Stimulated activated CD4-positive, alpha-beta T cell treated with anti-CD3 and anti-CD28 coated beads, Interleukin-12 subunit alpha, Interleukin-12 subunit beta, amount 100 ng/mL, for 48 hours (primary cell): ENCODE data around the gene UBAC2.
A peak's percentile ranks its signal among the peaks of the same experiment; 100 is the strongest.
"Not testable (repeated sequence)": the region's sequence is repeated elsewhere in the genome, so short reads cannot be mapped to it uniquely, and the experiment has no call there.

Source experiments
- DNase-seq, 3 donors: peaks; one replicate each; pipeline ENCODE4 v3.0.0-alpha.2; 2020; ENCODE audit warnings: low read depth in 2 of 3, low spot score in 1 of 3

The UBAC2 gene

DNA sequence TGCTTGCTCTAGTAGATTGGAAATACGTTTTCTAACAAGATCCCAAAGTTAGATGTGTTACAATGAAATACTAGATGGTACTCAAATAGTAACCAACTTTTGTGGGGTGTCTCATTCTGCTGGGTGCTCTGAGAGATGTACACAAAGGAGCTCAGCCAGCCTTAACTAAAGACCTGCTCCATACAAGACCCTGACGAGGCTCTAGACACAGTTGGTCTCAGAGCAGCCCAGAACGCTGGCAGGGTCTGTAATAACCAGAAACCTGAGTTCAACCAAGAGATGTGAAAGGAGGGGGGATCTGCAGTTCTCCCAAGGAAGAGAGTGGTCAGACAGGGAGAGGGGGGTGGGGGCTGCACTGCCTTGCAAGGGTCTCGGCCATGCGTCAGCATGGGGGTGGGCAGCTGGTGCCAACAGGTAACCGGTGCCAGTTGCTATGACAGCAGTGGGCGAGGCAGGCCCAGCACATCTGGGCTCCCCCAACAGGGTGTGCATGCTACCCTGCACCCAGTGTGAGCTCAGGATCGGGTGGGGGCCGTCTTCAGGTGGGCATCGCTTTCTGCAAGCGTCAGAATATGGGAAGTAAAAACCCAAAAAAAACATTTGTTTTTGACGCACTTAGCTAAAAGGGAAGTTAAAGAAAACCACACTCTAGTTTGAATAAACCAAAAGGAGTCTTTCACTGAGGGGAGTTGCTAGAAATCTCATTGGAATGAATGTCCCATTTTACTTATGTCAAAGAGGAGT lies 174.5 kb downstream of the UBAC2 start:
- DNase-seq = no peak

GRCh38 chr13:99375738-99376080 lies 175.1 kb downstream of the UBAC2 start:
- no peak for DNase-seq

DNA sequence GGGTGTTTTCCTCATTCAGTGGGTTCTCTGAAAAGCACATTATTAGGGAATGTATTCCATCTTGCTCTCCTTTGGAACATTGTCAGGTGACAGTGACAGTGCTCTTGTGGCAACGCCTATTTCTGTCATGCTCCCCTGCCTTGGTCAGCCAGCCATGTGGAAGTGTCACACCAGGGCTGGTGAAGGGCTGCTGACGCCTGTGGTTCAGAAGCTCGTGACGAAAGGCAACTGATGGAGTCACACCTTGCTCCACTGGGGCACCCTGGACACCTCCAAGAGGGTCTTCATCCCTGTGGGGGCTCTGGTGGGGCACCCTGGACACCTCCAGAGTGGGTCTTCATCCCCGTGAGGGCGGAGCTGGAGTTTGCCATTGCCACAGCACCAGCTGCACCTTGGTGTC lies 175.5 kb downstream of the UBAC2 start:
- no peak for DNase-seq

GRCh38 chr13:99376924-99377323 lies 176.3 kb downstream of the UBAC2 start:
- no peak for DNase-seq

GRCh38 chr13:99377641-99378040 lies 177.0 kb downstream of the UBAC2 start:
- DNase-seq = no peak

- no peak for DNase-seq
Observed at GRCh38 chr13:99378985-99379733, 178.5 kb downstream of the UBAC2 start.

DNA sequence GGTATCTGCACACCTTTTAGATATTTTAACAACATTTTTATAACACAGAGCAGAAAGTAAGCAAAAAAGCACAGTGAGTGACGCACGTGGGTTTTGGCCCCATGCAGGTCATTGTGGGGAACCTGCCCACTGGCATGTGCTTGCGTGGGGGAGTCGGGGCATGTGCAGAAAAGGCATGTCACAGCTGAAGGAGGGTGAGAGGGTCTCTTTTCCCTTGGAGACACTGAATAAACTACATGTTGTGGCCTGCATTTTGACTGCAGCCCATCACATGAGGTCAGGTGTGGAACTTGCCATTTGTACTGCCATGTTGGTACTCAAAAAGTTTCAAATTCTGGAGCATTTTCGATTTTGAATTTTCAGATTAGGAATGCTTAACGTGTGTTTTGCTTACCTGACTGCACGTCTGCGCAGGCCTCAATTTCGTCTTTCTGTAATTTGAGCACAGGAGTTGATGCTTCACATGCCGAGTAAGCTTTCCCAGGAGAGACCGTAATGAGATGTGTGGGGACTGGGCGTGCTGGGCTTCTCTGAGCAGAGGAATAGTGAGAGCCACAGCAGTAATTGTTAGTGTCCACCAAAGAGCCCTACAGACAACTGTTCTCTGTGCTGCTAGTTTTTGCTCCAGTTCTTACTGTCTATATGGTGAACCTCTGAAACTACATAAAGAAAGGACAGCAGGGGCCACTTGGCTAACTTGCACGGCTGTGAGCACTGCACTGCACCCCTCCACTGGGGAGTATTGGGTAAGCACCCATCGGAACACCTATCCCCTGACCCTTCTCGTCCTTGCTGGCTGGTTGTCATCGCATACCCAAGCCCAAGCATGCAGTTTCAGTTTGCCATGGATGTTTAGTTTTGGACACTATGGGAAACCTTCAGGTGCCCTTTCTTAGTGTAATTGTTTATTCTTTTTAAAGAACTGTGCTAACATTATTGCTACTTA lies 179.5 kb downstream of the UBAC2 start:
- DNase-seq = no peak

DNA sequence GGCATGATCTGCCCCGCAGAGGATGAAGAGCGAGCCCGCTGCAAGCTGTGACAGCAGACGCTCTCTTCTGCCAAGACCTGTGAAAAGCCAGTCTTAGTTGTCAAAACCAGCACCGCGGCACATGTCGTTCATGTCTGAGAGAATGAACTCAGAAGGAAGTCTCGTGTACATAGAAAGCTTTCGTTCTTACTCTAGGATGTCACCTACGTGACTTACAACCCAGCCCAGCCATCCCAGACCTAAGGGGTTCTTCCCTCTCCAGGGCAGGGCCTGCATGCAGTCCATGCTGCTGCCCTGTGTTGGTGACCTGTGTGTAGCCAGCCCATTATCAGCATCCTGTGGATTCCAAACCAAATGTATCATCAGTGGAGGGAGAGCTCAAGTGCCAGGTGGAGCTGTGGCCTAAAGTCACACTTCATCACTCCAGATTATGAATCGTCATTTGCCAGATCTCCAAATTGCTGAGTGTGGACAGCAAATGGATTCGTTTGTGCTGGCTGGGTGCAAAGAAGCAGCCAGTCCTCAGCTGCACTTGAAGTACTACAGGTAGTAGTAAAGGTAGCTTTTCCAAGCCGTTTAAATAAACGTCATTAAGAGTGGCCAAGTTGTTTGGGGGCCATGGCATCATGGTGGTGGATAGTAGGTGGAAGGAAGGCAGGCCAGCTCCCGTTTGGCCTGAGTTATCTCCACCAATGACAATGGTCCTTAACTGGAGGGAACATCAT lies 180.4 kb downstream of the UBAC2 start:
- DNase-seq = peak in 2 of 3 donors; percentile 53 to 61

DNA sequence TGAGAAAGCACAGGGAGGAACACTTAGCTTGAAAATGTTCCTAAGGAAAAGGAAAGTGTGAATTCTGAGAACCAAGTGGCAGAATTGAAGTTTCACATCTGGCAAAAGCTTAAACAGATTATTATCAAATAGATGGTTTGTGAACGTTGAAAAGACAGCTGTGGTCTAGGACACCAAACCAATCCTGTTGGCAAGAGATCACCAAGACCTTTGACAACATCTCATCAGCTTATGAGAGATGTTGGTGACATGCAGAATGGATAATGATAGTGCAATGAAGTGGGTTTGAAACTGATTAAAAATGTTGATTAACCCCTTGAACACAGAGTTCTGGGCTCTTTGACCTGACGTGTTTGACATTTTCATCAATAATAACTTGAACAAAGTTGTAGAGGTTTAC lies 181.1 kb downstream of the UBAC2 start:
- no peak for DNase-seq

GRCh38 chr13:99382428-99383133 lies 181.9 kb downstream of the UBAC2 start:
- no peak for DNase-seq

DNA sequence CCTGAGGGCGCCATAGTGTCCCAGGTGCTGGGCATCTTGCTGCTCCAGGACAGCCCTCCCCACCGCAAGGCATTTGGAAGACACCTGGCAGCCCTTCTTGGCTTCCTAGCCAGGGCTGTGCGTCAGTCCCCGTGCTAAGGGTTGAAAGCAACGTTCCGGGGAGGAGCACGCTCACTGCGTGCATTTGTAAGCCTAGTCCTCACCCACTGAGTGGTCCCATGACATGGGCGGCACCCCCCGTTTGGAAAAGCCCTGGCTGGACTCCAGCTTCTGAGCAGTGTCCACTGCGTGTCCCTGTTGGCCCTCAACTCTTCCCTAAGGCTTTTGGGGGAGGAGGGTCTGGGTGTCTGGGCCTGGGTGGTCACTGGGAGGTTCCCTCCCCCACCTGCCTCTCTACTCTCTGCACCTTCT lies 182.9 kb downstream of the UBAC2 start:
- no peak for DNase-seq

DNA sequence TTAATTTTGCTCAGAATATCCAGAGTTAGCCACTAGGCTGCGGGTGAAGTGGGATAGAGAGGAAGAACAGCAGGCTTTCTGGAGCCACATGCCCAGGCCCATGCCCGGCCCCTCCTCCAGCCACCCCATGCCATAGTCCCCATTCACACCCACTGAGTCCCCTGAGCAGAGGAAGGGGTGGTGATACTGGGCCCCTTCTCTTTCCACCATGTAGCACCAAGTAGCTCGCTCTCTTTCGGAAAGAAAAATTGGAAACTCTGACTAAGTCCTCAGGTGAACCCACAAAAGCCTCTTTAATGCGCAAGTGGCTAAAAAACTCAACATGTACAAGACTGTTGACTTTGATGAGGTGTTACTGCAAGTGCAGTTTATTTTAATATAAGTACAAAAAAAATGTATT lies 183.3 kb downstream of the UBAC2 start:
- DNase-seq = no peak

- no peak for DNase-seq
Observed at GRCh38 chr13:99384468-99384867, 183.8 kb downstream of the UBAC2 start.

- DNase-seq = no peak
Observed at GRCh38 chr13:99385161-99385560, 184.5 kb downstream of the UBAC2 start.

DNA sequence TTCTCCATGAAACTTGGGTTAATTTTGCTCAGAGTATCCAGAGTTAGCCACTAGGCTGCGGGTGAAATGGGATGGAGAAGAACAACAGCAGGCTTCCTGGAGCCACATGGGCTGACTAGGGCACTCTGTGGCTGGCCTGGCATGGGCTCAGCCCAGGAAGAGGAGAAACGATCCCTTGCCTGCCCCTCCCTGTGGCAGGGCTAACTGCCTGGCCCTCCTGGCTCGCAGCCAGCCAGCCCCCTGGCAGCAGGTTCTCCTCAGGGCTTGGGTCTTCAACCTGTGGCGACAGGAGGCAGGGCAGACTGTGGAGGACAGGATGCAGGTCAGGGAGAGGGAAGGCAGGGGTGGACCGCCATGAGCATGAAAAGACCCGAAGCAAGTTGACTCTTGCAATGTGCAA lies 185.3 kb downstream of the UBAC2 start:
- DNase-seq = no peak

DNA sequence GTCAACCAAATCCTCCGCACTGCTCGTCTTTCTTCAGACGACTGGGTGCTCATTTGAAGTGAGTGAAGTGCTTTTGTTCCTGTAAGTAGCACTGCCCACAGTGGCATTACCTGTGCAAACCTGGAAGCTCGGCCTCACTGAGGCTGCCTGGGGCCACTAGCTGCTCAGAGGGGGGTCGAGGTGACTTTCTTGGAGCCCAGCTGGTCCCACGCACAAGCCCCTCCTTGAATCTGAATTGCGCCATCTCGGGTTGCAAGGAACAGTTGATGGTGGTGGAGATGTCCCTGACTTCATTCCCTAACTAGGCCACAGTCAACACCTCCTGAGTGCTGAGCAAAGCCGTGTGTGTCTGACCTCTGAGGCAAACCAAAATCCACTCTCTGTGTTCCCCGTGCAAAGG lies 185.8 kb downstream of the UBAC2 start:
- no peak for DNase-seq

DNA sequence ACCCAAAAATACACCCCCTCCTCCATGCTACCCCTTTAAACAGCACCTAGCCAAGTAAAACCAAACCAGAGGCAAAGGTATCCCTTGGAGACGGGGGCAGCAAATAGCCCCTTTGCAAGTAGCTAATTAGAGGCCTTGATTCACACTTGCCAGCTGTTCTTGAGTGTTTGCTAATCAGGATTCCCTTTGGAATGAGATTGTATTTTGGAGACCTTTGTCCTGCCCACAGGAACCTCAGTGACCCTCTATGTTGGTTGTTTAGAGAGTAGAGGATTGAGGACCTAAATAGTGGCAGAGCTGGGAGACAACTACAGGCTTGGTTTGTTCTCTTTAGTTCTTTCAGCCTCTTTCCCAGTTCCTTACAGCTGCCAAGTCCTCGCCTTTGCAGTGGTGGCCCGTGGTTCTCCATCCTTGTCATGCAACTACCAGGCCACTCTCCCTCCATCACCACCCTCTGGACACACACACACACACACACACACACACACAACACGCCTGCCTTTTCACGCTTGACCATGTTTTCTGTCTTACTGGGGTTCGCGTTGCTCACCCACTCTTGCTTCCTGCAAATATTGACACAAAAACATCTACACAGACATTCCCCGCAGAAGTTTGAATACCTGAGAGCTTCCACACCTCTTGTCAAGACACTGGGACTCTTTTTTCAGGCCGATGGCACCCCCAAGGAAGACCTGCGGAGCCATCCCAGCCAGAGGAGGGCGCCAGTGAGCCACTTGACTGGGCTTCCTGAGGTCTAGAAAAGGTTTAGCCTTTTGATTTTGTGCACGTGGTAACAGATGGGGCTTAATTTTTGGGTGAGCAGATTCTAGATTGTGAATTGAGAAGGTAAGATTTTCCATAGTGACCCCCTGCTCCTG lies 186.5 kb downstream of the UBAC2 start:
- peak; percentile 81 to 94 (median 82) for DNase-seq

GRCh38 chr13:99388334-99388923 lies 187.8 kb downstream of the UBAC2 start:
- DNase-seq = no peak

- not testable (repeated sequence) for DNase-seq
Observed at GRCh38 chr13:99389094-99389493, 188.4 kb downstream of the UBAC2 start.
